ENCODE results near the gene ATOH7. TPM values are rescaled to one million over a fixed set of nuclear protein-coding genes. Genes with fewer than 3 reads are reported as not detected.

The ATOH7 gene
- total and polyA plus RNA-seq, 2 of the 4 experiments (the other 2 are of a cell fraction): 0.05 TPM; not detected in 1

GRCh38 chr10:68271196-68271882 lies 39.4 kb upstream of the ATOH7 start:
- no peak overlapping the region for H3K4me2 ChIP-seq (ENCODE audit: low read depth, low read length)
- no peak overlapping the region for H2BK120ac ChIP-seq (ENCODE audit: low read depth, low read length)
- H3K4me1 ChIP-seq (ENCODE audit: control insufficient read depth, insufficient read depth, low read length): peaks cover 7% of the 10 kb centered on the region; the same call in 1 of the 2 replicates
- H2AK9ac ChIP-seq (replicated peaks; ENCODE audit: low read depth, low read length, poor library complexity): no peak overlapping the region
- CTCF ChIA-PET: no interaction called here
- H3K36me3 ChIP-seq (ENCODE audit: control insufficient read depth, insufficient read depth, low read length): no peaks in the 10 kb centered on the region
- no peaks in the 10 kb centered on the region for H4K20me1 ChIP-seq (ENCODE audit: insufficient read depth, low read length)
- no TSS peak for BruUV-seq (replicated peaks)
- no peak overlapping the region for H3K18ac ChIP-seq (ENCODE audit: low read depth, low read length)
- H2BK20ac ChIP-seq (ENCODE audit: low read depth, low read length): no peak overlapping the region
- H3K4ac ChIP-seq (ENCODE audit: low read depth, low read length): no peak overlapping the region
- peak; percentile 28 for DNase-seq
- H3K9me1 ChIP-seq (ENCODE audit: insufficient read depth, low read length): no peaks in the 10 kb centered on the region
- intact Hi-C loops (cut with micrococcal nuclease): no loop called here
- H2AK5ac ChIP-seq (ENCODE audit: low read depth, low read length): no peak overlapping the region
- in situ Hi-C loops (cut with MboI; ENCODE audit: low sequenced_read_pairs): no loop called here
- H3K9ac ChIP-seq (ENCODE audit: low read depth, low read length): no peak overlapping the region
- no peak overlapping the region for H2BK5ac ChIP-seq (ENCODE audit: low read depth, low read length, poor library complexity, severe bottlenecking)
- no peak overlapping the region for H4K8ac ChIP-seq (ENCODE audit: low read depth in 2 of 2, low read length in 2 of 2)
- H3K9me3 ChIP-seq (ENCODE audit: control insufficient read depth, insufficient read depth, low read length): no peaks in the 10 kb centered on the region
- dilution Hi-C loops (cut with HindIII; ENCODE audit: low sequenced_read_pairs, unreplicated experiment): no loop called here
- H3K23ac ChIP-seq (ENCODE audit: low read depth, low read length): no peak overlapping the region
- POLR2A ChIA-PET (ENCODE audit: unreplicated experiment): no interaction called here
- H3K56ac ChIP-seq (ENCODE audit: extremely low read depth, insufficient read depth, low read length): no peak overlapping the region
- 50% methylated on average over 2 of the region's 7 CpGs; no CpG with 5 or more reads in 1 of the 2 experiments for WGBS, 2 experiments (ENCODE audit: extremely low coverage in 2 of 2, insufficient read length in 1 of 2)
- H2AFZ ChIP-seq (replicated peaks; ENCODE audit: low read length, poor library complexity): no peak overlapping the region
- TF ChIP-seq CEBPB (IDR thresholded peaks at IDR 0.05; ENCODE audit: low read depth, low read length) (peak; percentile 35; the same call in 1 of the 2 replicates), BHLHE40 (IDR thresholded peaks at IDR 0.05; ENCODE audit: low read depth, low read length) (no peak), RFX5 (IDR thresholded peaks at IDR 0.05; ENCODE audit: low read depth, low read length) (no peak)
- peaks cover 1% of the 10 kb centered on the region; the same call in 1 of the 2 replicates for H3K27me3 ChIP-seq (ENCODE audit: control insufficient read depth, insufficient read depth, low read length)
- no peak overlapping the region for H4K5ac ChIP-seq (ENCODE audit: low read depth, low read length)
- H3K4me3 ChIP-seq (ENCODE audit: insufficient read depth, low read depth, low read length): no peak overlapping the region
- no peak overlapping the region for H2BK15ac ChIP-seq (ENCODE audit: low read depth, low read length)
- peak; percentile 35 for ATAC-seq (ENCODE audit: low read depth)
- H3K79me1 ChIP-seq (ENCODE audit: low read depth in 1 of 2, low read length in 2 of 2): no peaks in the 10 kb centered on the region
- no peak overlapping the region for H4K91ac ChIP-seq (ENCODE audit: insufficient read depth, low read depth, low read length)
- H3K14ac ChIP-seq (replicated peaks; ENCODE audit: low read depth, low read length): no peak overlapping the region
- H3K27ac ChIP-seq (ENCODE audit: insufficient read depth, low read length): no peak overlapping the region

Measured in IMR-90 (cell line).